NCI-H1105 (cell line): Measurements from ENCODE around the gene NRP2.

Source experiments
- DNase-seq: peaks from one replicate; lab custom pipeline; 2025; lab: John Stamatoyannopoulos, UW

Gene NRP2

DNA sequence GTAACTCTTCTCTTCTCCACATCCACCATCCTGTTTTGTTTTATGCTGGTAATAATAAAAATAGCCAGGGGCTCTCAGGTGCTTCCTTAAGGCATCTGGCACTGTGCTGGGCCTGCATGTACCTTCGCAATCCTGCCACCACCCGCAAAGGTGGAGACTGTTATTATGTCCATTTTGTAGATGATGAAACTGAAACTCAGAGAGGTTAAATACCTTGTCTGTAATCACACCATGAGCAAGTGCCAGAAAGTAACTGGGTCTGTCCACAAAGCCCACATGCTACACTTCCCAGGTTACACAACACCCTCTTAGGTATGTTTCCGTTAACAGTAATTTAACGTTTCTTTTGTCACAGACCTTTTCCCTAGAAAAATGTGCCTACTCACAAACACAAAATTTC, 27.0 kb downstream of the NRP2 start:
- DNase-seq = no peak

DNA sequence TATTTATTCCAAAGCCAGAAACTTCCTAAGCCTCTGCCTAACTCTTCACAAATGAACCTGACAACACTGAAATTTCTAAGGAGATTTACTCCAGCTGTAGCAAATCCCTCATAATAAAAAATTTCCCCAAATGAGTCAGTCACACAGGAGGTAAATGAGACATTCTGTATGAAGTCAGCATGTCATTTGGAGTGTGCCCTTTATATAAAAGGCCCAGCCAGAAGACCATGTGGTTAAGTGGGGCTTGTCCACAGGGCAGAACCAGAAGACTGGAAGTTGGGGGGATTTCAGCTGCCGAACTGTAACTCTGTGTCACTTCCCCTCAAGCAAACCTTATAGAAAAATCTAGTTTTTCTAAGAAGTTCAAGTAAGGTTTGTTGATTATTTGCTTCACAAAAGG, 30.2 kb downstream of the NRP2 start:
- no peak for DNase-seq

GRCh38 chr2:205713086-205713485, 30.8 kb downstream of the NRP2 start:
- DNase-seq = no peak

DNA sequence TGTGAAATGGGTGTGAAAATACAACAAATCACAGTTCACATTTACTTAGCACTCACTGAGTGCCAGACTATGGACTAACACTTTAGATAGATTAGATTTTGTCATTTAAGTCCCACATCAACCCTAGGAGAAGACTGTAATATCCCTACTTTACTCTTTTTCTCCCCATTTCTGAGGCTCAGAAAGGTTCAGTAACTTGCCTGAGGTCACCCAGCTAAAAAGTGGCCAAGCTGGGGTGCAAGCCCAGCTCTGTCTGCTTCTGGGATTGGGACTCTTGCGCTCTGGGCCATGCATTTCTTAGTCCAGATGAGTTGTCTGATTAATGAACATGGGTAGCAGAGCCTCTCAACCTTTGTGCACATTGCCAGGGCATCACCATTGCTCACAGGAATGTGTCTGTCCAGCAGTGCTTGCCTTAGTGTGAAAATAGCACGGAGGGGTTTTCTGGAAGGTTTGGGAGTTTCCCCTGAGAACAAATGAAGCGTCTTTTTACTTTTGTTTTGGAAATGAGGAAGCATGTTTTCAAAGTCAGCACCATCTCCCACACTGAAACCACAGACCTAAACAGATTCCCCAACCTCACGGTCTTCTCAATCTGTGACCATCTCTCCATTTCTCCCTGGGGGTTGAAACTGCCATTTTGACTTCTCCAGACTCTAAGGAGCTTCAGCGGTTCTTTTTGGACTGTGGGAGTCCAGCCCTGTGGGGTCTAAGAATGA, 31.9 kb downstream of the NRP2 start:
- DNase-seq = no peak

- no peak for DNase-seq
These were observed 32.8 kb downstream of the NRP2 start for GRCh38 chr2:205714789-205715720.

- no peak for DNase-seq
These were observed 33.7 kb downstream of the NRP2 start for GRCh38 chr2:205715831-205716525.

DNA sequence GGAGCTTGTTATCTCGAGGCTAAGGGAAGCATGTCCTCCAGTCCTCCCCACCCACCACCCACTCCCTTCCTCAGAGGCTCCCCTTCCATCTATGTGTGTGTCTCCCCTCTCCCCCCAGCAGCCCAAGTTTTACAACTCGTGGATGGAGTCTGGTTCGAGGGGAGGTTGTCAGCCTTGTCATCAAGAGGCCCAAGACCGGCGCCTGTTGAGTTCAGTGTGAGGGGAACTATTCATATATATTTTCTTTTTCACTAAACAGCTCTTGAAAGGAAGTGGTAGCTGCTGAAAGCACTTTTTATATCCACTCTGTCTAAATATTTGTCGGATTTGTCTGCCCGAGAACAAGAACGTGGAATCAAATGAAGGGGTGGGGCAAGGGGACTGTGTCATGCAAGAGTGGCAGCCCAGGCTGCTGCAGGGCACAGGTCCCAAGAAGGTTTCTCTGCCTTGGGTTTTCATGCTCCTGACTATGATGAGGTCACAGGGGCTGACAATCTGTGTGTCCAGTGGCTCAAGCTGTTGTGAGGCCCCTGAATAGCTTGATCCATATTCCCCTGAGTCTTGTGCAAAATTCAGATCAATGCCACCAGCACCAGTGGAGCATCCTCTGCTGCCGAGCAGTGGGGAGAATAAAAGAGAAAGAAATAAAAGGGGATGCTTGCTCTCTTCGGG, 35.0 kb downstream of the NRP2 start:
- no peak for DNase-seq

DNA sequence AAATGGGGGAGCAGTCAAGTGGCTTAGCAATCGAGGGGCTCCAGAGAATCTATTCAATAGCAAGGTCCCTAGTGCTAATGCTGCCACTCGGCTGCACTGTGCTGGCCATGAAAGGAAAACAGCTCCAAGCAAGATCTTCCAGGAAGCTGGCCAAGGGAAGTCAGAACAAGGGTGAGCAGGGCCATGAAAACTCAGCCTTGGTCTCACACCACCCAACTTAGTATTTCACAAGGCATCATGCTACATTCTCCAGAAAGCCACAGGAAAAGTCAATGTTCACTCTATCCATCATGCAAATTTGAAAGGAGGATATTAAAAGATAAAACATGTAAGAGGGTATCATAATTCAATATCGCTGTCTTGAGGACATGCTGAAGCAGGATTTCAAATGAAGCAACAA, 35.7 kb downstream of the NRP2 start:
- DNase-seq = no peak

GRCh38 chr2:205719847-205720246, 37.5 kb downstream of the NRP2 start:
- DNase-seq = no peak

GRCh38 chr2:205720451-205720902, 38.2 kb downstream of the NRP2 start:
- DNase-seq = no peak

DNA sequence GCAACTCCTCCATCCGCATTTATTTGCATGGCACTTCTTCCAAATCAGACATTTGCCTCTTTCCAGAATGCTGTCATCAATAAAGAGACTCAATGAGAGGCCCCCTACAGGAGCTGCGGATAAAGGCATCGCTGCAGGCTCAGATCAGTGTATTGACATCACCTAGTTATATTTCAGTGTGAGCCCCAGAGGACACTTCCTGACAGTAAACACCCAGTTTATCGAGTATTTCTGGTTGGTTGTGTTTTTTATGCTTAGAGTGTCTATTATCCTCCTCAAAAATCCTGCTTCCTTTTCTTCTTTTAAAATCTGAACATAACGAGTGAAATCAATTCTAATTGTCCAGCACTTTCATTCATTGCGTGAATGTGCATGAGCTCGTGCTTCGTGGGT, 38.8 kb downstream of the NRP2 start:
- DNase-seq = no peak

DNA sequence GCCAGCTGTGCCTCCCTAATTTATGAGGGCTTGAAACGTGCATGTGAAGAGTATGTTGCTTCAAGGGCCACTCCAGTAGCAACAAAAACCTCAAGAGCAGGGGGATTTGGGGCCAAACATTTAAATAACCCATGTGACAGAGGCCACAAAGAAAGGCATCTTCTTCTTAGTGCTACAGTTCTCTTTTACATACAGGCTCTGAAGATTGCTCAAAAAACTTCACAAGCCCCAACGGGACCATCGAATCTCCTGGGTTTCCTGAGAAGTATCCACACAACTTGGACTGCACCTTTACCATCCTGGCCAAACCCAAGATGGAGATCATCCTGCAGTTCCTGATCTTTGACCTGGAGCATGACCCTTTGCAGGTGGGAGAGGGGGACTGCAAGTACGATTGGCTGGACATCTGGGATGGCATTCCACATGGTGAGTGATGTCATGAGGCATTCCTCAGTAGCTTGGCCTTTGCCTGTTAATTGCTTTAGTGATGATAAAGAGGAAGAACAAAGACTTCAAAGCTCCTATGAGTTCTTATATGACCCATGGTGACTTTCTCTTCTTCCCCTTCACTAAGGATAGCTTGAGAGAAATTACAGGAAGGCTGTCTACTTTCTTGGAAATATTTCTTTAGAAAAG, 40.1 kb downstream of the NRP2 start:
- peak; percentile 10 for DNase-seq

DNA sequence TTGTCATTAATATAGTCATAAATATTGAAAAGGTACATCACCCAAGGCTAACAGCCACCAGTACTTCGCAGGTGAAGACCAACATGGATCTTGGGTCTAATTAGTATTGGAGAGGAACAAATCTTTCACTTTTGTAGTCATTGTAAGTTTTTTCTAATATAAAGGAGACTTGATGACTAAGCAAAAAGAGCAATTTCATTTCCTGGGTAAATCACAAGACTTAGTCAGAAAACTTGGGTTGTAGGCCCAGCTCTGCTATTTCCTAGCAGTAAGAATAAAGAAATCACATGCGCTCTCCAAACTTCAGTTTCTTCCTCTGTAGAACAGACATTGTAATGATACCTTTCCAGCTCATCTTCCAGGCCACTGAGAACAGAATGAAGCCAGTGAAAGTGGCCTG, 40.9 kb downstream of the NRP2 start:
- no peak for DNase-seq

DNA sequence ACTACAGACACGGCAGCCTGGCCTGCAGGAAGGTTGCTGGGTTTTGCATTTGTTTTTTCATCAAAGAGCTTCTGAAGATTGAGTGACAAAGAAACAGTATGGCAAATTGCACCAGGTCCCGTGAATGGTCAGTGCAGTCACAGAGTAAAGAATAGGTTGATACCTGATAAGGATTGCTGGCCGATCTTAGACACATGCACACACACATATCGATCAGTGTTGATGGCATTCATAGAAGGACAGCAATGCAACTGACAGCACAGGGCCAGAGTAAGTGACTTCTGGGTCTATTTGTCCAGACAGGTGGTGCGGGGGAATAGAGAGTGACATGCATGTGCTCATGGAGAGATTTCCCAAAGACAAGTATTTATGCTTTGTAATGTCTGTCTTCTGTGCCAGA, 42.8 kb downstream of the NRP2 start:
- no peak for DNase-seq

- no peak for DNase-seq
These were observed 44.2 kb downstream of the NRP2 start for GRCh38 chr2:205726506-205726905.

DNA sequence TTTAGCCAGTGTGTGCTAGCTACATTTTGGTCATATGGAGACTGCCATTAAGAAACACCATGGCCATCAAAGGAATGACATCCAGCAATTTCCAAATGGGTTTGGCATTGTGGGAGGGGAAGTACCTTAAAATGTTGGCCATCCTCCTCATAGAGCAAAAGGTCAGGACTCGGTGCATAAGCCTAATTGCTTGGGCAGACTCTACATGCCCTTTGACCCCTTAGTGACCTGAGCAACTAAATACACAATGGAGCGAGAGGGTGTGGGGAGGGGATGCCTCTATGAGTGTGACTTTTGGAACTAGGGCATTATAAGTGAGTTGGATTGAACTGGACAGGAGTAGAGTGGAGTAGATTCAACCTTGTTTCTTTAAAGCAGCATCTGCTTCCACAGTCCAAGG, 44.9 kb downstream of the NRP2 start:
- no peak for DNase-seq

- DNase-seq = no peak
These were observed 46.1 kb downstream of the NRP2 start for GRCh38 chr2:205728366-205728765.

- DNase-seq = peak; percentile 52
These were observed 47.9 kb downstream of the NRP2 start for GRCh38 chr2:205730191-205730590.

DNA sequence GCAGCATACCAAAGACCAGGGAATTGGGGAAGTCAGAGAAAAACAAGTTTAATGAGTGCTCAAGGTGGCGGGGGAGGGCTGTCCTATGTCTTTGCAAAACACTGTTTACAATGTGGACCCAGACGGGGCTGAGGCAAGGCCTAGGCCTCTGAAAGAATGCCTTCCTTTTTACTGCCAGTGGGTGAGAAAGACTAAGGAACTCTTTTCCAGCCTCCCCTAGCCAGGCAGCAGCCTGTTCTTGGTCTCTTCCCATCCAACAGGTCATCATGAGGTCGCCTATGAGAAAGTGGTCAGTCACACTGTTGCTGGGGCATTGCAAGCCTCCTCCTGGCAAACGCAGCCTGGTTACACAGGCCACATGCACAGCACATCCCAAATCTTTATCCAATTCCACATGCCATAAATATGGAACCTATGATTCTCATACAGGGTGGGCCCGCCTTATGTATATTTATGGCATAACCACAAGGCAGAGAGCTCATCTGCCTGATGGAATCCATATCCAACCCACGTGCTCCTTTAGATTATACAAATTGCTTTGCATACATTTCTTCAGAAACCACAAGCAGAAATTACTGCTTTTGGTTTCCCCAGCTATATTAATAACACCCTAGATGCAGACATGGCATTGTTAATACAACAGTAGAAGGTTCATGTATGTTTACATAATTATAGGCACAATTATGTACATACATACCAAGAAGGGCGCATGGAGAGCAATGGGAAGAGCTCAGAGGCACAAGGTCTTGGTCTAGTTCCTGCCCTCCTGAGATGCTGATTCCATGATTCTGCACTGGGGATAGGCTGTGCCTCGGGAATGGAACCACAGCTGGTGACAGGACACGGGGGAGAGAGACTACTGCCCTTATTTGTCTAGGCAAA, 48.6 kb downstream of the NRP2 start:
- DNase-seq = no peak

GRCh38 chr2:205731583-205731981, 49.3 kb downstream of the NRP2 start:
- DNase-seq = no peak

DNA sequence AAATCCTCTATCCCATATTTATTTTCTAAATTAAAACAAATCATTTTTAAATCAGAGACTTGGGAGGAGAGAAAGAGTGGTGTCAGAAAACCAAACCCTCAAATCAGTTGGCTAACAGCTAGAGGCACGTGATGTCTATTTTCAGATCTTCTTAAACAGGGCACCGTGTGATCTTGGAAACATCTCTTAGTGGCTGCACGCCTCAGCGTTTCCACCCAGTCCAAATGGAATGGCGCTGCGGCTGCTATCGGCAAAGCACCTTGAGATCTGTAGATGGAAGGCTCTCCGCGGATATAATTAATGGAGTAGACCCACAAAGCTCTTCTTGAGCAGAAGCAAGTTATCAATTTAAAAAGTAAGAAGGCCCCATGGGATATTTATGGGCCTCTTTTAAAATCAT, 50.0 kb downstream of the NRP2 start:
- no peak for DNase-seq
